Measurements from ENCODE around the gene TEX2. TPM values are rescaled to one million over a fixed set of nuclear protein-coding genes. Genes with fewer than 3 reads are reported as not detected.

The TEX2 gene
- total and polyA plus RNA-seq, 9 of the 15 experiments (the other 6 are each of a cell fraction or from before 2014, with no cell fraction given), result 4.1 to 27.6 (median 19.3) TPM

GRCh38 chr17:64172510-64172909 is 90.5 kb downstream of the TEX2 start (continued):
- no peak for TF ChIP-seq SMARCA4 (IDR thresholded peaks at IDR 0.05)
- peak; percentile 52 for TF ChIP-seq ARID1B (IDR thresholded peaks at IDR 0.05)
- TF ChIP-seq MEIS2 (IDR thresholded peaks at IDR 0.05; ENCODE audit: partially characterized antibody), result peak; percentile 54
- no peak for TF ChIP-seq PBX2 (CRISPR knock-in tag; IDR thresholded peaks at IDR 0.05; ENCODE audit: low read depth)
- 0 out of 2 replicates have a peak, but pooled peaks have one; percentile 13 for TF ChIP-seq PBX2 (tag; conservative IDR thresholded peaks at IDR 0.05; ENCODE audit: low read depth)
- no peak for TF ChIP-seq ZNF717 (CRISPR knock-in tag; IDR thresholded peaks at IDR 0.05)
- no peak for TF ChIP-seq KDM4B (IDR thresholded peaks at IDR 0.05; ENCODE audit: borderline replicate concordance in 2 of 2, low read depth in 1 of 2)
- TF ChIP-seq TRIM25 (IDR thresholded peaks at IDR 0.05; ENCODE audit: borderline replicate concordance), result no peak
